ENCODE data around the gene GNG12.

GNG12 gene

GRCh38 chr1:67673468-67674201 lies 159.6 kb downstream of the GNG12 start:
- no peak for ATAC-seq
- TF ChIP-seq TOX (CRISPR knock-in tag; IDR thresholded peaks at IDR 0.05; ENCODE audit: borderline replicate concordance) (no peak), BACH2 (CRISPR knock-in tag; IDR thresholded peaks at IDR 0.05; ENCODE audit: borderline replicate concordance) (no peak), TCF4 (CRISPR knock-in tag; IDR thresholded peaks at IDR 0.05; ENCODE audit: borderline replicate concordance) (no peak), ARNTL (CRISPR knock-in tag; IDR thresholded peaks at IDR 0.05; ENCODE audit: borderline replicate concordance, low read depth) (no peak), CSRNP3 (CRISPR knock-in tag; IDR thresholded peaks at IDR 0.05) (no peak), ZNF8 (CRISPR knock-in tag; IDR thresholded peaks at IDR 0.05) (no peak), RARB (CRISPR knock-in tag; IDR thresholded peaks at IDR 0.05) (no peak), SNAI2 (CRISPR knock-in tag; IDR thresholded peaks at IDR 0.05) (no peak), ZFP30 (CRISPR knock-in tag; IDR thresholded peaks at IDR 0.05) (no peak), ZC3H10 (CRISPR knock-in tag; IDR thresholded peaks at IDR 0.05) (no peak), GLIS3 (CRISPR knock-in tag; IDR thresholded peaks at IDR 0.05) (no peak)
- TF ChIP-seq, protein P1, sequence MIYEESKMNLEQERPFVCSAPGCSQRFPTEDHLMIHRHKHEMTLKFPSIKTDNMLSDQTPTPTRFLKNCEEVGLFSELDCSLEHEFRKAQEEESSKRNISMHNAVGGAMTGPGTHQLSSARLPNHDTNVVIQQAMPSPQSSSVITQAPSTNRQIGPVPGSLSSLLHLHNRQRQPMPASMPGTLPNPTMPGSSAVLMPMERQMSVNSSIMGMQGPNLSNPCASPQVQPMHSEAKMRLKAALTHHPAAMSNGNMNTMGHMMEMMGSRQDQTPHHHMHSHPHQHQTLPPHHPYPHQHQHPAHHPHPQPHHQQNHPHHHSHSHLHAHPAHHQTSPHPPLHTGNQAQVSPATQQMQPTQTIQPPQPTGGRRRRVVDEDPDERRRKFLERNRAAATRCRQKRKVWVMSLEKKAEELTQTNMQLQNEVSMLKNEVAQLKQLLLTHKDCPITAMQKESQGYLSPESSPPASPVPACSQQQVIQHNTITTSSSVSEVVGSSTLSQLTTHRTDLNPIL (CRISPR knock-in tag; IDR thresholded peaks at IDR 0.05; ENCODE audit: low read depth): no peak

DNA sequence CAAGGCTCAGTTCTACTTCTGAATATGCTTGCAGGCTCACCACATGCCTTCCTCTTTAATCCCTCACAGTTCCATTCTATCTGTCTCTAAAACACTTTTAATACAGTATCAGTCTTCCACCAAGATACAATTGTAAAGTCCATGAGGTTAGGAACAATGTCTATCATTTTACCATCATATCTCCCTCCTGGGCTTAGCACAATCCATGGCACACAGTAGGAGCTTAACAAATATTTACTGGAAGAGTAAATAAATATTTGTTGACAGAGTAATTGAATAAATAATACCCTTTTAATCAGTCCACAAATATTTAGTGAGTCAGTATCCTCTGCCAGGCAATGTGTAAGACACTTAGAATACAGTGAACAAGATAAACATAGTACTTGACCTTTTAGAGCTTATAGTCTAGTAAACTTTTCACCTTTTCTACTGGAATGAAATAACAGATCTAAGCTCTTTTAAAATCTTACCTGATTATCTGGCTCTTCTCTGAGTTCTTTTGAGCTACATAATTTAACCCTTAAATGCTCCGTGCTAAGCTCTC lies 160.9 kb downstream of the GNG12 start:
- no peak for ATAC-seq
- TF ChIP-seq, protein P2, sequence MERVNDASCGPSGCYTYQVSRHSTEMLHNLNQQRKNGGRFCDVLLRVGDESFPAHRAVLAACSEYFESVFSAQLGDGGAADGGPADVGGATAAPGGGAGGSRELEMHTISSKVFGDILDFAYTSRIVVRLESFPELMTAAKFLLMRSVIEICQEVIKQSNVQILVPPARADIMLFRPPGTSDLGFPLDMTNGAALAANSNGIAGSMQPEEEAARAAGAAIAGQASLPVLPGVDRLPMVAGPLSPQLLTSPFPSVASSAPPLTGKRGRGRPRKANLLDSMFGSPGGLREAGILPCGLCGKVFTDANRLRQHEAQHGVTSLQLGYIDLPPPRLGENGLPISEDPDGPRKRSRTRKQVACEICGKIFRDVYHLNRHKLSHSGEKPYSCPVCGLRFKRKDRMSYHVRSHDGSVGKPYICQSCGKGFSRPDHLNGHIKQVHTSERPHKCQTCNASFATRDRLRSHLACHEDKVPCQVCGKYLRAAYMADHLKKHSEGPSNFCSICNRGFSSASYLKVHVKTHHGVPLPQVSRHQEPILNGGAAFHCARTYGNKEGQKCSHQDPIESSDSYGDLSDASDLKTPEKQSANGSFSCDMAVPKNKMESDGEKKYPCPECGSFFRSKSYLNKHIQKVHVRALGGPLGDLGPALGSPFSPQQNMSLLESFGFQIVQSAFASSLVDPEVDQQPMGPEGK (CRISPR knock-in tag; IDR thresholded peaks at IDR 0.05; ENCODE audit: borderline replicate concordance): no peak
- no peak for TF ChIP-seq GLIS3 (CRISPR knock-in tag; IDR thresholded peaks at IDR 0.05)

- TF ChIP-seq, protein P1 (CRISPR knock-in tag; IDR thresholded peaks at IDR 0.05; ENCODE audit: low read depth): no peak
- TF ChIP-seq ISL1 (CRISPR knock-in tag; IDR thresholded peaks at IDR 0.05) (no peak), TCF4 (CRISPR knock-in tag; IDR thresholded peaks at IDR 0.05; ENCODE audit: borderline replicate concordance) (no peak), ZC3H10 (CRISPR knock-in tag; IDR thresholded peaks at IDR 0.05) (no peak), OSR1 (CRISPR knock-in tag; IDR thresholded peaks at IDR 0.05) (no peak), CSDC2 (CRISPR knock-in tag; IDR thresholded peaks at IDR 0.05) (no peak), GLIS3 (CRISPR knock-in tag; IDR thresholded peaks at IDR 0.05) (no peak), CSRNP3 (CRISPR knock-in tag; IDR thresholded peaks at IDR 0.05) (no peak), TOX (CRISPR knock-in tag; IDR thresholded peaks at IDR 0.05; ENCODE audit: borderline replicate concordance) (no peak), ZFP3 (CRISPR knock-in tag; IDR thresholded peaks at IDR 0.05) (no peak), ZNF8 (CRISPR knock-in tag; IDR thresholded peaks at IDR 0.05) (no peak), ARNTL (CRISPR knock-in tag; IDR thresholded peaks at IDR 0.05; ENCODE audit: borderline replicate concordance, low read depth) (no peak), RARB (CRISPR knock-in tag; IDR thresholded peaks at IDR 0.05) (no peak), ZFP30 (CRISPR knock-in tag; IDR thresholded peaks at IDR 0.05) (no peak), ESRRG (CRISPR knock-in tag; IDR thresholded peaks at IDR 0.05) (no peak), PPARA (CRISPR knock-in tag; IDR thresholded peaks at IDR 0.05; ENCODE audit: borderline replicate concordance) (no peak), SNAI2 (CRISPR knock-in tag; IDR thresholded peaks at IDR 0.05) (no peak), ZNF565 (CRISPR knock-in tag; conservative IDR thresholded peaks at IDR 0.05; ENCODE audit: low read depth) (no peak)
- TF ChIP-seq, protein P3, sequence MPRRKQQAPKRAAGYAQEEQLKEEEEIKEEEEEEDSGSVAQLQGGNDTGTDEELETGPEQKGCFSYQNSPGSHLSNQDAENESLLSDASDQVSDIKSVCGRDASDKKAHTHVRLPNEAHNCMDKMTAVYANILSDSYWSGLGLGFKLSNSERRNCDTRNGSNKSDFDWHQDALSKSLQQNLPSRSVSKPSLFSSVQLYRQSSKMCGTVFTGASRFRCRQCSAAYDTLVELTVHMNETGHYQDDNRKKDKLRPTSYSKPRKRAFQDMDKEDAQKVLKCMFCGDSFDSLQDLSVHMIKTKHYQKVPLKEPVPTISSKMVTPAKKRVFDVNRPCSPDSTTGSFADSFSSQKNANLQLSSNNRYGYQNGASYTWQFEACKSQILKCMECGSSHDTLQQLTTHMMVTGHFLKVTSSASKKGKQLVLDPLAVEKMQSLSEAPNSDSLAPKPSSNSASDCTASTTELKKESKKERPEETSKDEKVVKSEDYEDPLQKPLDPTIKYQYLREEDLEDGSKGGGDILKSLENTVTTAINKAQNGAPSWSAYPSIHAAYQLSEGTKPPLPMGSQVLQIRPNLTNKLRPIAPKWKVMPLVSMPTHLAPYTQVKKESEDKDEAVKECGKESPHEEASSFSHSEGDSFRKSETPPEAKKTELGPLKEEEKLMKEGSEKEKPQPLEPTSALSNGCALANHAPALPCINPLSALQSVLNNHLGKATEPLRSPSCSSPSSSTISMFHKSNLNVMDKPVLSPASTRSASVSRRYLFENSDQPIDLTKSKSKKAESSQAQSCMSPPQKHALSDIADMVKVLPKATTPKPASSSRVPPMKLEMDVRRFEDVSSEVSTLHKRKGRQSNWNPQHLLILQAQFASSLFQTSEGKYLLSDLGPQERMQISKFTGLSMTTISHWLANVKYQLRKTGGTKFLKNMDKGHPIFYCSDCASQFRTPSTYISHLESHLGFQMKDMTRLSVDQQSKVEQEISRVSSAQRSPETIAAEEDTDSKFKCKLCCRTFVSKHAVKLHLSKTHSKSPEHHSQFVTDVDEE (CRISPR knock-in tag; IDR thresholded peaks at IDR 0.05): no peak
- no peak for ATAC-seq
These were observed 164.6 kb downstream of the GNG12 start for GRCh38 chr1:67668660-67669059.
